ENCODE results near the gene FGR.
A peak's percentile ranks its signal among the peaks of the same experiment; 100 is the strongest.

Gene FGR

DNA sequence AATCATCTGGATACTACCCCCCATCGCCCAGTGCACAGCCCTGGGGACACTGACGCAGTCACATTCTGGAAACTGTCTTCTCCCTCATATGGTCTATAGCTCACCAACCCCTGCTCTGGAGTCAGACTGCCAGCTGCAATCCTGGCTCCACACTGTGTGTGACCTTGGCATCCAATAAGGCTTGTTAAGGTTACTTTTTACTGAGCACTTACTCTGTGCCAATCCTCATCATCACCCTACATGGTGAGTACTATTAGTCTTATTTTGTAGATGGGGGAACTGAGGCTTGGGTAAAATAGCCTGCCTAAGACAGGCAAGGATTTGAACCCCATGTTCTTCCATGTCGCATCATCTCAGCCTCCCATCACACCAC lies 65.9 kb downstream of the FGR start:
- H3K27ac ChIP-seq, result peak overlapping the region; percentile 8; the same call in 1 of the 2 replicates
- H3K9me3 ChIP-seq (ENCODE audit: low read depth, low read length), result no peaks in the 10 kb centered on the region
- no peak for DNase-seq (ENCODE audit: low read depth, low spot score)
- TF ChIP-seq POLR2AphosphoS5 (IDR thresholded peaks at IDR 0.05; ENCODE audit: borderline replicate concordance, low read depth, low read length), result no peak
- no peak for TF ChIP-seq FOXP2 (optimal IDR thresholded peaks at IDR 0.05; ENCODE audit: control extremely low read depth, extremely low read length, insufficient read depth)
- TF ChIP-seq EZH2 (IDR thresholded peaks at IDR 0.05), result no peak
- peak overlapping the region; percentile 70 for H3K4me3 ChIP-seq
- H3K36me3 ChIP-seq (ENCODE audit: insufficient read depth, low read length), result no peaks in the 10 kb centered on the region
- H3K9ac ChIP-seq (ENCODE audit: insufficient read length), result no peak overlapping the region

DNA sequence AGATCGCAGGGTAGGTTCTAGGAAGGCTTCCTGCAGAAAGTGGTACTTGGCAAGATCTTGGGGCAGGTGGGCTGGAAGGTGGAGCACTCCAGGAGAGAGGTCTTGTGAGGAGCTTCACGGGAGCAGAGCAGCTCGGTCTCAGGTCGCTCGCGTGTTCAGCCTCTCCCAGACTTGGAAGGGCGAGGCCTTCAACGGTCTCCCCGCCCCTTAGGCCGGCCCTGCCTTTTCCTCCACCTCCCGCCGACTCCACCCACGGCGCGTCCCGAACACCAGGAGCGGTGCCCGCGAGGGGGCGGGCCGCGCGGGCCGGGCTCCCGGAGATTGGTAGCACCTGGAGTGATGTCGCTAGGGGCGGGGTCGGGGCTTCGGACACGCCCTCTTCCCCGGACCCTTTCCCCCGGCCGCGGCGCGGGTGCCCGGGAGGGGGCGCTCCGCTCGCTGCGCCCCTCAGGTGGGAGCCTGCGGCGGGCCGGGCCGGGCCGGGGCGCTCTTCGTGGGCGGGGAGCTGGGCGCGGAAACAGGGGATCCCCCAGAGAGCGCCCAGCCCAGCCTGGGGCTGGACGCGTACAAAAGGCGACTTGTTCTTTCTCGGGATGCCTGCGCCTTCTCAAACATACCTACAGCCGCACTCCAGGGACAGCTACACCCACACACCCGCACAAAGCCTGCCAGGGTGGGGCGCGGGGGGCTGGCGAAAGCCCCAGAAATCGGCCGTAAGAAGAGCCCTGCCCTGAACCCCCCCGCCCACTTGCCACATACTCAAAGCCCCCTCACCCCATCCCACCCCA lies 66.5 kb downstream of the FGR start:
- H3K36me3 ChIP-seq (ENCODE audit: insufficient read depth, low read length), result no peaks in the 10 kb centered on the region
- peak overlapping the region; percentile 70 for H3K4me3 ChIP-seq
- peak; percentile 24 for DNase-seq (ENCODE audit: low read depth, low spot score)
- H3K27ac ChIP-seq, result 0 out of 2 replicates have a peak overlapping the region, but pooled peaks have one; percentile 59
- no peaks in the 10 kb centered on the region for H3K9me3 ChIP-seq (ENCODE audit: low read depth, low read length)
- TF ChIP-seq EZH2 (IDR thresholded peaks at IDR 0.05) (no peak), POLR2AphosphoS5 (IDR thresholded peaks at IDR 0.05; ENCODE audit: borderline replicate concordance, low read depth, low read length) (peak; percentile 19; the same call in 1 of the 2 replicates), FOXP2 (optimal IDR thresholded peaks at IDR 0.05; ENCODE audit: control extremely low read depth, extremely low read length, insufficient read depth) (no peak)
- H3K9ac ChIP-seq (ENCODE audit: insufficient read length), result peak overlapping the region; percentile 33

DNA sequence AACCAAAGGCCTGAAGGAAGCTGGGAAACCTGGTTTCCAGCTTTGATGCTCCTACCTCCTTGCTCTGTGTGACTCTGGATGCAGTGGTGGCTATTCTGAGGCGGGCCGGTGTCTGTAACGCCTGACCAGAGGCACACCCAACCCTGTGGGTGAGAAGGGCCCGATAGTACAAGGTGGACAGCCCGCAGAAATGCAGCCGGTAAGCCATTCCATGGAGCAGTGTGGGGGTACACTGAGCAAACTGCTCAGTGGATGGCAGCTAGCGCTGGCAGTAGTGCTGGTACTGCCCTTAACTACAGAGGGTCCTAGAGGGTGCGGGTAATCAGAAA lies 67.0 kb downstream of the FGR start:
- peak overlapping the region; percentile 69 for H3K4me3 ChIP-seq
- peak overlapping the region; percentile 33 for H3K9ac ChIP-seq (ENCODE audit: insufficient read length)
- no peaks in the 10 kb centered on the region for H3K36me3 ChIP-seq (ENCODE audit: insufficient read depth, low read length)
- TF ChIP-seq POLR2AphosphoS5 (IDR thresholded peaks at IDR 0.05; ENCODE audit: borderline replicate concordance, low read depth, low read length), result no peak
- TF ChIP-seq FOXP2 (optimal IDR thresholded peaks at IDR 0.05; ENCODE audit: control extremely low read depth, extremely low read length, insufficient read depth), result no peak
- no peak for TF ChIP-seq EZH2 (IDR thresholded peaks at IDR 0.05)
- no peak for DNase-seq (ENCODE audit: low read depth, low spot score)
- H3K27ac ChIP-seq, result 0 out of 2 replicates have a peak overlapping the region, but pooled peaks have one; percentile 59
- no peaks in the 10 kb centered on the region for H3K9me3 ChIP-seq (ENCODE audit: low read depth, low read length)

DNA sequence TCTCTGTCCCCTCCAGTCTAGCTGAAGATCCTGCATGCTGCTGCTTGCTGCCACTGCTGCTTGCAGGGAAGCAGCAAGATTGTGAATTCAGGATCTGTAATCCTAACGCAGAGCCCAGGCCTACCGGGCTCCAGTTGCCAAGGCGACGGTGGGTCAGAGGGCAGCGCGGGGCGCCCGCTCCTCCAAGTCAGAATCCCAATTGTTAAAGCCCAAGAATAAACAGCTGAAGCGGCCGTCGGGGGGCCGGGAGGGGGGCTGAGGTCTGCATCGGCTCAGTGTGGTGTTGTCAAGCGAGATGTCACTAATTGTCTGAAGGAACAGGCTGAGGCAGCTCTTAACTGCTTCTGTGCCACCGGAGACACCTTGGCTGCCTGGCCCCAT lies 67.8 kb downstream of the FGR start:
- Histone ChIP-seq H3K36me3 (ENCODE audit: insufficient read depth, low read length) (no peaks in the 10 kb centered on the region), H3K27ac (0 out of 2 replicates have a peak overlapping the region, but pooled peaks have one; percentile 30), H3K9ac (ENCODE audit: insufficient read length) (no peak overlapping the region), H3K4me3 (no peak overlapping the region), H3K9me3 (ENCODE audit: low read depth, low read length) (no peaks in the 10 kb centered on the region)
- DNase-seq (ENCODE audit: low read depth, low spot score), result no peak
- TF ChIP-seq EZH2 (IDR thresholded peaks at IDR 0.05) (no peak), FOXP2 (optimal IDR thresholded peaks at IDR 0.05; ENCODE audit: control extremely low read depth, extremely low read length, insufficient read depth) (no peak), POLR2AphosphoS5 (IDR thresholded peaks at IDR 0.05; ENCODE audit: borderline replicate concordance, low read depth, low read length) (no peak)

DNA sequence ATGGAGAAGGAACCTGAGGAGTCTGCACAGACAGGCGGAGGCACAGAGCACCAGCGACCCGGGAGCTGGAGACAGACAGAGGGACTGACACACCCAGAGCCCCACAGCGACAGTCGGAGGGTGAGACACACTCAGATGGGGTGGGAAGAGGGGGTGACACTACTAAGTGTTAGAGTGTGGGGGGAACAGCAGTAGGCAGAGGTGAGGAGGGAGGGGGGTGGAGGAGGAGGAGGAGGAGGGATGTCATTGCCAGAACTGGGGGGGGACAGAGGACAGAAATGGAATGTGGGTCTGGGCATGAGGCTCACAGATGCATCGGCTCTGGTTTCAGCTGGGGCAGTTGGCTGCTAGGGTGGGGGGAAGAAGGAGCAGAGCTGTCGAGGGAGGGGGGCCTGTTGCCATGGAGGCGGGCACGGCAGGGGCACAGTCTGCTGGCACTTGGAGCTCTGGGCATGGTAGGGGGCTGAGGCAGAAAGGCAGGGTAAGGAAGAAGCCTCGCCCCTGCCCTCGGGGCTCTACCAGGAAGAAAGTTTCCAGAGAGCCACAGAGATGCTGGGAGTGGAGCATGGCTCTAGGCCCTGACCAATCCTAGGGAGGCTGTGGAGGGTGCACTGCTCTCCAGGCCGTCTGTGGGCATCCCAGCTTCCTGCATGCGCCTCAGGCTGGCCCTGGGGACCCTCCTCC lies 68.4 kb downstream of the FGR start:
- no peak overlapping the region for H3K9ac ChIP-seq (ENCODE audit: insufficient read length)
- no peaks in the 10 kb centered on the region for H3K9me3 ChIP-seq (ENCODE audit: low read depth, low read length)
- DNase-seq (ENCODE audit: low read depth, low spot score), result no peak
- H3K4me3 ChIP-seq, result no peak overlapping the region; the same call in 1 of the 2 replicates
- peak overlapping the region; percentile 7; the same call in 1 of the 2 replicates for H3K27ac ChIP-seq
- TF ChIP-seq EZH2 (IDR thresholded peaks at IDR 0.05) (no peak), FOXP2 (optimal IDR thresholded peaks at IDR 0.05; ENCODE audit: control extremely low read depth, extremely low read length, insufficient read depth) (no peak), POLR2AphosphoS5 (IDR thresholded peaks at IDR 0.05; ENCODE audit: borderline replicate concordance, low read depth, low read length) (no peak)
- no peaks in the 10 kb centered on the region for H3K36me3 ChIP-seq (ENCODE audit: insufficient read depth, low read length)

DNA sequence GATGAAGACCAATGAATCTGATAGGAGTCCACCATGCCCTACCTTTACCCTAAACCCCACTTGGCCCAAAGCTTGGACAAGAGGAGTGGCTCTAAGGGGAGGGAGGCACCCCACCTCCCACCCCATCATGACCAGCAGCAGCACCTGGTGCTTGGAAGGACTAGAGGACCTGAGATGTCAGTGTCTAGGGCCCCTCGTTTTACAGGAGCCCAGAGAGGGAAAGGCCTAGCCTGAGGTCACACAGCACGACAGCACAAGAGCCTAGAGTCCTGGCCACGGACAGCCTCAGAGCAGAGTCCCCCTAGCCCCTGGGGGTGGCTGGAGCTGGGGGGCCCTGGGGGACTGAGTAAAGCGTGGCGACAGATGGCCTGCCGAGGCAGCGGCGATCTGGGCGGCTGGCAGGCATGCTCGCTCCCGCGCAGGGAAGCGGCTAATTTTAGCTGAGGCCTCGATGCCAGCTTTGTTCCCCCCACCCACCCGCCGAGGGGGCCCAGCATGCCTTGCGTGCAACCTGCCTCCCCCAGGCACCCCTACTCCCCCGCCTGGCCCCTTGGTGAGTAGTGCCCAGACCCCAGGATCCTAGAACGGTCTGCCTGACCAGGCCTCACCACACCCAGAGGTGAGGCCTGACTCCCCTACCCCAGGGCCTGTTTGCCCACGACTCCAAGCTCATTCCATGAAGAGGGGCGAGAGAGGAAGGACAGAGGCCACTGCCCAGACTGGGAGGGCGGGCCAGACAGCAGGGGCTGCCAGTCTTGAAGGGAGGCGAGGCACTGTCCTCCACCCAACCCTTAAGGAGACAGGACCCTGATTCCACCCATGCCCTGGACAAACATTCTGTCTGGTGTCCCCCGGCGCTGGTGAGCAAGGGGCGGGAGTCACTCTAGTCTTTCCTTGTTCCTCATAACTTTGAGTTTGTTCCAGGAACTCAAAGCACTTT lies 70.0 kb downstream of the FGR start:
- Histone ChIP-seq H3K9me3 (ENCODE audit: low read depth, low read length) (no peaks in the 10 kb centered on the region), H3K9ac (ENCODE audit: insufficient read length) (no peak overlapping the region), H3K36me3 (ENCODE audit: insufficient read depth, low read length) (no peaks in the 10 kb centered on the region), H3K27ac (peak overlapping the region; percentile 7; the same call in 1 of the 2 replicates), H3K4me3 (no peak overlapping the region)
- no peak for TF ChIP-seq FOXP2 (optimal IDR thresholded peaks at IDR 0.05; ENCODE audit: control extremely low read depth, extremely low read length, insufficient read depth)
- no peak for TF ChIP-seq EZH2 (IDR thresholded peaks at IDR 0.05)
- no peak for TF ChIP-seq POLR2AphosphoS5 (IDR thresholded peaks at IDR 0.05; ENCODE audit: borderline replicate concordance, low read depth, low read length)
- no peak for DNase-seq (ENCODE audit: low read depth, low spot score)

DNA sequence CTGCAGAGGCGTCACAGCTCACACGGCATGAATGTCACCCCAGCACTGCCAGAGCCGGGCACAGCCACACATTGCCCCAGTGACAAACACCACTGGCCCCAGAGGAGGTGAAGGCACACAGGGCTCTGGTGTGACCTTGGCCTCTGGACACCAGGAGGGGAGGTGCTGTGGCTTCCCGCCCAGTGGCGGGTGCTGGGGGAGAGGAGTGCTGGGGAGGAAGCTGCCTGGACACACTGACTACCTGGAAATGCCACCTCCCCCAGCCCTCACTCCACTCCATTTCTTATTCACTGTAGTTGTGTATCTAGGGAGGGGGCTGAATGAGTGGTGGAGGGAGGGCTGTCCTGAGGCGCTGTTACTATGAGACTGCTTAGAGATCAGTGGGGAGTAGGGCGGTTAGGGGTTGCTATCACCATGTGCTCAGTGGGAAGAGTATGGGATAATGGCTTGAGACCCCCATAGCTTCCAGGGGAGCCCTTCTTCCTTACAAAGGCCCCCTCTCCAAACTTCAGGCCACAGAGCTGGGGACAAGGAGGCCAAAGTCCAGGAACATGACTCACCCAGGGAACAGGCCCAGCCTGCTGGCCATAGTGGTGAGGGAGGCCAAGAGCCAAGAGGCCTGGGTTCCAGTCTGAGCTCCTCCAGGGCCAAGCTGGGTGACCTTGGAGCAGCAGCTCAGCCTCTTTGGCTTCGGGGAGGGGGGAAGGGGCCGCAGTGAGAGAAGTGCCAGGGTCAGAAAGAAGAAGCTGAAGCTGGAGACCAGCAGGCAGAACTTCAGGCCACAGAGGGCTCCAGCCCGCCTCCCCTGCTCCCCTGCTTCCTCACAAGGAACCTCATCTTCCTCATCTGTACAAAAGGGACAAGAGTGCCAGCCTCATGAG lies 71.2 kb downstream of the FGR start:
- no peak for DNase-seq (ENCODE audit: low read depth, low spot score)
- no peak overlapping the region for H3K4me3 ChIP-seq
- peak overlapping the region; percentile 45; the same call in 1 of the 2 replicates for H3K27ac ChIP-seq
- TF ChIP-seq FOXP2 (optimal IDR thresholded peaks at IDR 0.05; ENCODE audit: control extremely low read depth, extremely low read length, insufficient read depth) (no peak), POLR2AphosphoS5 (IDR thresholded peaks at IDR 0.05; ENCODE audit: borderline replicate concordance, low read depth, low read length) (no peak), EZH2 (IDR thresholded peaks at IDR 0.05) (no peak)
- H3K9ac ChIP-seq (ENCODE audit: insufficient read length), result no peak overlapping the region
- H3K9me3 ChIP-seq (ENCODE audit: low read depth, low read length), result no peaks in the 10 kb centered on the region
- H3K36me3 ChIP-seq (ENCODE audit: insufficient read depth, low read length), result no peaks in the 10 kb centered on the region
